Osteocyte (in vitro differentiated cells): ENCODE measurements around the gene CYB561D2. TPM values are rescaled to one million over a fixed set of nuclear protein-coding genes. Genes with fewer than 3 reads are reported as not detected.
A peak's percentile ranks its signal among the peaks of the same experiment; 100 is the strongest.

Experiments used
- DNase-seq: peaks from one replicate; pipeline ENCODE4 v3.0.0; 2021; ENCODE audit warnings: mixed read lengths; ENCODE audit not compliant: unreplicated experiment; ENCODE audit errors: extremely low spot score
- H3K27ac Mint-ChIP-seq: one replicate; pipeline ENCODE4 v1.8.0; 2021; ENCODE audit warnings: mild to moderate bottlenecking, mixed read lengths; ENCODE audit not compliant: unreplicated experiment
- H3K27me3 Mint-ChIP-seq: one replicate; pipeline ENCODE4 v1.8.0; 2021; ENCODE audit warnings: mixed read lengths; ENCODE audit not compliant: unreplicated experiment
- H3K36me3 Mint-ChIP-seq: one replicate; pipeline ENCODE4 v1.8.0; 2021; ENCODE audit warnings: mixed read lengths; ENCODE audit not compliant: unreplicated experiment
- H3K4me1 Mint-ChIP-seq: one replicate; pipeline ENCODE4 v1.8.0; 2021; ENCODE audit warnings: mixed read lengths; ENCODE audit not compliant: unreplicated experiment
- H3K4me3 Mint-ChIP-seq: one replicate; pipeline ENCODE4 v1.8.0; 2021; ENCODE audit warnings: mild to moderate bottlenecking, moderate library complexity, mixed read lengths; ENCODE audit not compliant: unreplicated experiment
- H3K9me3 Mint-ChIP-seq: one replicate; pipeline ENCODE4 v1.8.0; 2021; ENCODE audit warnings: mixed read lengths; ENCODE audit not compliant: unreplicated experiment
- total RNA-seq: library from RNA; stranded (reverse); gene quantifications from 2 replicates; pipeline ENCODE4 v1.2.1, GENCODE V29; 2021
- TF ChIP-seq, protein P1 (sequence below): fragments of 200-600 bp; sonication (generic); IDR thresholded peaks from 2 replicates; pipeline ENCODE4 v1.5.0; 2021; ENCODE audit warnings: antibody characterized with exemption, mild to moderate bottlenecking, moderate library complexity

CYB561D2 gene
- total RNA-seq, 1 donor from 2014 or later: 17.2 TPM

DNA sequence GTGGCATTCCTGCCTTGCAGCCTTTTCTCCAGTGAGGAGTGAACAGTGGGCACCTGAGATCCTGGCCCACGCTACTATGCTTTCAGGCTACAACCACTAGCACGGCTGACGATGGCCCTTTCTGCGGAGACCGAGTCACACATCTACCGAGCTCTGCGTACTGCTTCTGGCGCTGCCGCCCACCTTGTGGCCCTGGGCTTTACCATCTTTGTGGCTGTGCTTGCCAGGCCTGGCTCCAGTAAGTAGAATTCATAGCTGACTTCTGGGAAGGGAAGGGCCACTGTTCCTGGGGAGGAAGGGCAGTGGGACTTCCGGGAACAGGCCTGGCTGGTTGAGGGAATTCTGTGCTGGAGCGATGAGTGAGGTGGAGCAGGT is 648 bp downstream of the CYB561D2 start:
- DNase-seq: no peak
- H3K27ac Mint-ChIP-seq: peak overlapping the region; percentile 98
- TF ChIP-seq, protein P1, sequence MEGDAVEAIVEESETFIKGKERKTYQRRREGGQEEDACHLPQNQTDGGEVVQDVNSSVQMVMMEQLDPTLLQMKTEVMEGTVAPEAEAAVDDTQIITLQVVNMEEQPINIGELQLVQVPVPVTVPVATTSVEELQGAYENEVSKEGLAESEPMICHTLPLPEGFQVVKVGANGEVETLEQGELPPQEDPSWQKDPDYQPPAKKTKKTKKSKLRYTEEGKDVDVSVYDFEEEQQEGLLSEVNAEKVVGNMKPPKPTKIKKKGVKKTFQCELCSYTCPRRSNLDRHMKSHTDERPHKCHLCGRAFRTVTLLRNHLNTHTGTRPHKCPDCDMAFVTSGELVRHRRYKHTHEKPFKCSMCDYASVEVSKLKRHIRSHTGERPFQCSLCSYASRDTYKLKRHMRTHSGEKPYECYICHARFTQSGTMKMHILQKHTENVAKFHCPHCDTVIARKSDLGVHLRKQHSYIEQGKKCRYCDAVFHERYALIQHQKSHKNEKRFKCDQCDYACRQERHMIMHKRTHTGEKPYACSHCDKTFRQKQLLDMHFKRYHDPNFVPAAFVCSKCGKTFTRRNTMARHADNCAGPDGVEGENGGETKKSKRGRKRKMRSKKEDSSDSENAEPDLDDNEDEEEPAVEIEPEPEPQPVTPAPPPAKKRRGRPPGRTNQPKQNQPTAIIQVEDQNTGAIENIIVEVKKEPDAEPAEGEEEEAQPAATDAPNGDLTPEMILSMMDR: no peak
- H3K4me3 Mint-ChIP-seq: peak overlapping the region; percentile 95
- H3K4me1 Mint-ChIP-seq: peaks cover 26% of the 10 kb centered on the region
- no peaks in the 10 kb centered on the region for H3K9me3 Mint-ChIP-seq
- peaks cover 5% of the 10 kb centered on the region for H3K36me3 Mint-ChIP-seq
- H3K27me3 Mint-ChIP-seq: no peaks in the 10 kb centered on the region

DNA sequence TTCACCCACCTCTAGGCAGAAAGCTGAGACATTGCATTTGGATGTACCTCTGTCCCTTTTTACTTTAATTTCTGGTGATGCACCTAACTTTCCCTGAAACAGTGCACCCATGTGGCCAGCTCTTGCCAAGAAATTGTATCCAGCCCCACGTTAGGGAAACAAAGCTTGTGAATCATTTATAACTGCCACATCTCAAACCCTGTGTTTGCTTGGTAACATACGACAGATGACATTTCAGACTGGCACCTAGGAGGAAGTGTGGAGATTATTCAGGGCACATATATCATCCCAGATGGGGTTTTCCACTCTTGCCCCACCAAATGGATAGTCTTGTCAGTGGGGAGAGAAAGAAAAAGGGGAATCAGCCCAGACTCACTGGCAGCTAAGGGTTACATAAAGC is 2.1 kb downstream of the CYB561D2 start:
- no peak overlapping the region for H3K27ac Mint-ChIP-seq
- peaks cover 8% of the 10 kb centered on the region for H3K36me3 Mint-ChIP-seq
- TF ChIP-seq, protein P1: peak; percentile 30
- no peaks in the 10 kb centered on the region for H3K27me3 Mint-ChIP-seq
- H3K4me1 Mint-ChIP-seq: peaks cover 38% of the 10 kb centered on the region
- no peaks in the 10 kb centered on the region for H3K9me3 Mint-ChIP-seq
- no peak overlapping the region for H3K4me3 Mint-ChIP-seq
- DNase-seq: no peak

DNA sequence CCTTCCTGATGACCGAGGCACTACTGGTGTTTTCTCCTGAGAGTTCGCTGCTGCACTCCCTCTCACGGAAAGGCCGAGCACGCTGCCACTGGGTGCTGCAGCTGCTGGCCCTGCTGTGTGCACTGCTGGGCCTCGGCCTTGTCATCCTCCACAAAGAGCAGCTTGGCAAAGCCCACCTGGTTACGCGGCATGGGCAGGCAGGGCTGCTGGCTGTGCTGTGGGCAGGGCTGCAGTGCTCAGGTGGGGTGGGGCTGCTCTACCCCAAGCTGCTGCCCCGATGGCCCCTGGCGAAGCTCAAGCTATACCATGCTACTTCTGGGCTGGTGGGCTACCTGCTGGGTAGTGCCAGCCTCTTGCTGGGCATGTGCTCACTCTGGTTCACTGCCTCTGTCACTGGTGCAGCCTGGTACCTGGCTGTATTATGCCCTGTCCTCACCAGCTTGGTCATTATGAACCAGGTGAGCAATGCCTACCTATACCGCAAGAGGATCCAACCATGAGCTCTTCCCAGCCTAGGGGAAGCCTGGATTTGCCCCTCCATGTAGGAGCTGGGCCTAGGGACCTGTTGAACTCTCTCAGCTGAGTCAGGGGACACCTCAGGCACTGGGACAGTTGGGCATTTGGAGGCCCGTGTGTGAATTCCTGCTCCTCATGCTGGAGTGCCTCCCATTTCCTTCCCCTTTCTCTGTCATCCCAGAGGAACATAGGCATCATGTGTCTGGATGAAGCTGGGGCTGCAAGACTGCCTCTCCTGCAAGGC is 2.8 kb downstream of the CYB561D2 start:
- Mint-ChIP-seq H3K27ac (no peak overlapping the region), H3K9me3 (no peaks in the 10 kb centered on the region), H3K4me1 (peaks cover 43% of the 10 kb centered on the region), H3K4me3 (no peak overlapping the region), H3K27me3 (no peaks in the 10 kb centered on the region), H3K36me3 (peaks cover 8% of the 10 kb centered on the region)
- TF ChIP-seq, protein P1: no peak
- no peak for DNase-seq

DNA sequence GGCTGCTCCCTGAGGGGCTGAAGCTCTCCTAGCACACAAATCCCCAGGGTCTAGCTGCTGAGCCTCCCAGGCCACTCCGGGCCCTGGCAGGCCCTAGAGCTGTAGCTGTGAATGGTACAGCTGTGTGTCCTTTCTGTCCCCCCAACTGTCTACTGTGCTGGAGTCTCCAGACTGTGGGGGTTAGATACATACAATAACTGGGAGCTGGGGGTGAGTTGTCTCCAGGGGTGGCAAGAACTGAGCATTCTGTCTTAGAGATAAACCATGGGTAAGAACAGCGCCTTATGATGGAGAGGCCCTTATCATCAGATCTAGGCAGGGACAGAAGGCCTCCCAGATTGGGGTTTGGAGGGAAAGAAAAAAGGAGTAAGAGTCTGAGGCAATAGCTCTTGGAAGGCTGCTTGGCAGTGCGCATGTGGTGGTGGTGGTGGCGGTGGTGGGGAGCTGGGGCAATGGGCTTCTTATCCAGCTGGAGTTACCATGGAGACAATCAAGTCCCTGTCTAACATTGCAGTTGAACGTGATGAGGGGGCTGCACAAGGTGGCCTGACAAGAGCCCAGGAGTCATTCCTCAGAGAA is 3.6 kb downstream of the CYB561D2 start:
- H3K4me1 Mint-ChIP-seq: peaks cover 43% of the 10 kb centered on the region

DNA sequence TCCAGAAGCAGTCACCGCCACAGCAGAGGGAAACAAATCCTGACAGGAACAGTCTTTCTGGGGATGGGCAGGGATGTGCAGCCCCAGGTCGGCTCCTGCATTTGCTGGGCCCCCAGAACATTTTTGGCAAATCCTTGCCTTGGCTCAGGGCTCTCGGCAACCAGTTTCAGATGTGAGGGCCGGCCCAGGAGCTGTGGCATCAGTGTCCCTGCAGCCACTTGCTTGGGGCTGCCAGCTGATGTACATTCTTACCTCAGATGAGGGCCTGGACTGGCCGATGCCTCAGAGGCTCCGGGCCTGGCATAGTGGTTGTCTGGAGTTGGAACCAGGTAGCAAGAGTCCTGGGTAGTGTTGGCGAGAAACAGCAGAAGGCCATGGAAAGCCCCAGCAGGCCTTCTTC is 4.2 kb downstream of the CYB561D2 start:
- H3K27me3 Mint-ChIP-seq: no peaks in the 10 kb centered on the region
- H3K4me1 Mint-ChIP-seq: peaks cover 46% of the 10 kb centered on the region
- no peak overlapping the region for H3K27ac Mint-ChIP-seq
- DNase-seq: no peak
- TF ChIP-seq, protein P1: no peak
- H3K36me3 Mint-ChIP-seq: peaks cover 8% of the 10 kb centered on the region
- H3K4me3 Mint-ChIP-seq: no peak overlapping the region
- H3K9me3 Mint-ChIP-seq: no peaks in the 10 kb centered on the region

More for the DNA sequence above, 3.6 kb downstream of the CYB561D2 start:
- Mint-ChIP-seq H3K9me3 (no peaks in the 10 kb centered on the region), H3K36me3 (peaks cover 8% of the 10 kb centered on the region), H3K27me3 (no peaks in the 10 kb centered on the region), H3K4me3 (no peak overlapping the region), H3K27ac (no peak overlapping the region)
- no peak for DNase-seq
- TF ChIP-seq, protein P1: no peak
